ENCODE data around the gene RSPH9.
A peak's percentile ranks its signal among the peaks of the same experiment; 100 is the strongest.

Gene RSPH9

GRCh38 chr6:43669922-43670622 is 25.2 kb downstream of the RSPH9 start:
- Histone ChIP-seq H3K4me3 (IDR thresholded peaks at IDR 0.05; ENCODE audit: insufficient read depth, low read depth, low read length) (no peak overlapping the region), H3K27me3 (ENCODE audit: insufficient read depth, low read depth) (no peaks in the 10 kb centered on the region), H2AFZ (ENCODE audit: low read depth) (no peak overlapping the region), H3K4me2 (peak overlapping the region; percentile 85), H3K27ac (peak overlapping the region; percentile 78), H3K4me1 (ENCODE audit: low read depth, poor library complexity, severe bottlenecking) (peaks cover 62% of the 10 kb centered on the region), H4K20me1 (ENCODE audit: insufficient read depth) (no peaks in the 10 kb centered on the region), H3K79me2 (ENCODE audit: insufficient read depth, low read depth) (no peaks in the 10 kb centered on the region), H3K9ac (peak overlapping the region; percentile 27; the same call in 1 of the 2 replicates), H3K36me3 (ENCODE audit: insufficient read depth) (no peaks in the 10 kb centered on the region)
- TF ChIP-seq, protein P1, sequence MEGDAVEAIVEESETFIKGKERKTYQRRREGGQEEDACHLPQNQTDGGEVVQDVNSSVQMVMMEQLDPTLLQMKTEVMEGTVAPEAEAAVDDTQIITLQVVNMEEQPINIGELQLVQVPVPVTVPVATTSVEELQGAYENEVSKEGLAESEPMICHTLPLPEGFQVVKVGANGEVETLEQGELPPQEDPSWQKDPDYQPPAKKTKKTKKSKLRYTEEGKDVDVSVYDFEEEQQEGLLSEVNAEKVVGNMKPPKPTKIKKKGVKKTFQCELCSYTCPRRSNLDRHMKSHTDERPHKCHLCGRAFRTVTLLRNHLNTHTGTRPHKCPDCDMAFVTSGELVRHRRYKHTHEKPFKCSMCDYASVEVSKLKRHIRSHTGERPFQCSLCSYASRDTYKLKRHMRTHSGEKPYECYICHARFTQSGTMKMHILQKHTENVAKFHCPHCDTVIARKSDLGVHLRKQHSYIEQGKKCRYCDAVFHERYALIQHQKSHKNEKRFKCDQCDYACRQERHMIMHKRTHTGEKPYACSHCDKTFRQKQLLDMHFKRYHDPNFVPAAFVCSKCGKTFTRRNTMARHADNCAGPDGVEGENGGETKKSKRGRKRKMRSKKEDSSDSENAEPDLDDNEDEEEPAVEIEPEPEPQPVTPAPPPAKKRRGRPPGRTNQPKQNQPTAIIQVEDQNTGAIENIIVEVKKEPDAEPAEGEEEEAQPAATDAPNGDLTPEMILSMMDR (conservative IDR thresholded peaks at IDR 0.05; ENCODE audit: low read depth, low read length): no peak

DNA sequence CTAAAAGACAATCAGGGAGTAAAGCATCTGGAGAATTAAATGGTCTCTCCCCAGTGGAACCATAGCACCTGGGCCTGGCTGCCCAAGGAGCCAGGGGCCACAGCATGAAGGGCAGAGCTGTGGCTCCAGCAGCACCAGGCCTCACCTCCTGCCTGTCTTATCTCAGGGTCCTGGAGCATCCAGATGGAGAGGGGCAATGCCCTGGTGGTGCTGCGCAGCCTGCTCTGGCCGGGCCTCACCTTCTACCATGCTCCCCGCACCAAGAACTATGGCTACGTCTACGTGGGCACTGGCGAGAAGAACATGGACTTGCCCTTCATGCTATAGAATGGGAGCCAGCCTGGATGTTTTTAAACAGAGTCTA is 25.8 kb downstream of the RSPH9 start:
- Histone ChIP-seq H3K27ac (peak overlapping the region; percentile 78), H4K20me1 (ENCODE audit: insufficient read depth) (no peaks in the 10 kb centered on the region), H3K27me3 (ENCODE audit: insufficient read depth, low read depth) (no peaks in the 10 kb centered on the region), H2AFZ (ENCODE audit: low read depth) (no peak overlapping the region), H3K9ac (no peak overlapping the region), H3K4me1 (ENCODE audit: low read depth, poor library complexity, severe bottlenecking) (peaks cover 62% of the 10 kb centered on the region), H3K79me2 (ENCODE audit: insufficient read depth, low read depth) (no peaks in the 10 kb centered on the region), H3K36me3 (ENCODE audit: insufficient read depth) (no peaks in the 10 kb centered on the region), H3K4me3 (IDR thresholded peaks at IDR 0.05; ENCODE audit: insufficient read depth, low read depth, low read length) (no peak overlapping the region), H3K4me2 (peak overlapping the region; percentile 85)
- TF ChIP-seq, protein P1 (conservative IDR thresholded peaks at IDR 0.05; ENCODE audit: low read depth, low read length): no peak

- H3K9ac ChIP-seq: no peak overlapping the region
- H3K4me3 ChIP-seq (IDR thresholded peaks at IDR 0.05; ENCODE audit: insufficient read depth, low read depth, low read length): no peak overlapping the region
- TF ChIP-seq, protein P1 (conservative IDR thresholded peaks at IDR 0.05; ENCODE audit: low read depth, low read length): no peak
- no peaks in the 10 kb centered on the region for H3K27me3 ChIP-seq (ENCODE audit: insufficient read depth, low read depth)
- no peak overlapping the region for H2AFZ ChIP-seq (ENCODE audit: low read depth)
- H3K79me2 ChIP-seq (ENCODE audit: insufficient read depth, low read depth): no peaks in the 10 kb centered on the region
- H3K27ac ChIP-seq: peak overlapping the region; percentile 78
- no peaks in the 10 kb centered on the region for H3K36me3 ChIP-seq (ENCODE audit: insufficient read depth)
- H3K4me2 ChIP-seq: peak overlapping the region; percentile 85
- peaks cover 60% of the 10 kb centered on the region for H3K4me1 ChIP-seq (ENCODE audit: low read depth, poor library complexity, severe bottlenecking)
- H4K20me1 ChIP-seq (ENCODE audit: insufficient read depth): no peaks in the 10 kb centered on the region
These were observed 26.4 kb downstream of the RSPH9 start for GRCh38 chr6:43671011-43671800.

DNA sequence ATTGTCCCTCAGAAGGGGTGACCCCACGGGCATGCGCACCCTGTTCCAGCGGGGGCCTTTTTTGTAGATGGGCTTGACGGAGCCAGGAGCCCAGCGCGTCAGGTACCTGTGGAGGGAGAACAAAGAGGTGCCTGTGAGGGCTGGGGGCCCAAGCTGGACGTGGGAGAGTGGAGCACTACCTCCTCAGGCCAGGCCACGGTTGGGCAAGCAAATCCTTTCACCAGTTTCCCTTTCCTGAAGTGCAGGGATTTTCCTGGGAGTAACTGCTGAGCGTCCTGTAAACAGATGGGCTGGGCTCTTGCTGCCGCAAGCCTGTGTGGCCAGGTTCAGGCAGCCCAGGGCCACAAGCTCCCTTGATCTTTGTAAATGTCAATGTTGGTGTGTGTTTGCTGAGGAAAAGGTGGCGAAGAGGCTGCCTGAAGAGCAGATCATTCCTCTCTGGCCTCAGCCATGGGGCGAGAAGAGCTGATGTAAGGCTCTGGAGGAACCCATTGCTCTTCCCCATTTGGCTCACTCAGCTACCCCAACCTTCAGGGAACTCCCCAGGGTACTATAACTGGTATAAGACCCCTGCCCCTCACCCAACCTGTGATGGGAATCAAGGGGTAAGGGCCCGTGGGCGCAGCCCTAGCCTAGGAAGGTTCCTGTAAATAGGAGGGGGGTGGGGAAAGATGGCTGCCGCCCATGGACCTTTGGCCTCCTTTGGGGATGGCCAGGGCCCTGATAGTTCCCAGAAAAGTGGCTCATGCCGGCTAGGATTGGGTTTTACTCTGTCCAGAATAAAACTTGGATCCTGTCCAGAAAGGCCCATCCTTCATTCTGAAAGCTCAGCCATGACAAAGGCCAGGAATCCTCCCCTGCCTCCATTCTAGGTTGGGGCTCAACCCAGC is 27.2 kb downstream of the RSPH9 start:
- H4K20me1 ChIP-seq (ENCODE audit: insufficient read depth): no peaks in the 10 kb centered on the region
- H3K4me1 ChIP-seq (ENCODE audit: low read depth, poor library complexity, severe bottlenecking): peaks cover 53% of the 10 kb centered on the region
- no peak overlapping the region for H3K4me3 ChIP-seq (IDR thresholded peaks at IDR 0.05; ENCODE audit: insufficient read depth, low read depth, low read length)
- H2AFZ ChIP-seq (ENCODE audit: low read depth): no peak overlapping the region
- H3K27me3 ChIP-seq (ENCODE audit: insufficient read depth, low read depth): no peaks in the 10 kb centered on the region
- no peak overlapping the region for H3K9ac ChIP-seq
- no peak overlapping the region for H3K27ac ChIP-seq
- TF ChIP-seq, protein P1 (conservative IDR thresholded peaks at IDR 0.05; ENCODE audit: low read depth, low read length): no peak
- H3K36me3 ChIP-seq (ENCODE audit: insufficient read depth): no peaks in the 10 kb centered on the region
- H3K4me2 ChIP-seq: no peak overlapping the region
- H3K79me2 ChIP-seq (ENCODE audit: insufficient read depth, low read depth): no peaks in the 10 kb centered on the region
